HepG2 (cell line): ENCODE results near the gene FBXO4. TPM values are rescaled to one million over a fixed set of nuclear protein-coding genes. Genes with fewer than 3 reads are reported as not detected.

Experiments used
- ATF7 ChIP-seq, 2 experiments: fragments of 450-650 bp in 1 of 2; sonication (generic) in 1 of 2; formaldehyde crosslinking in 1 of 2; IDR thresholded peaks; 2 replicates each; pipeline versions ENCODE4 v1.4.0 to v1.6.1; 2016 to 2020; ENCODE audit warnings: antibody characterized with exemption in 1 of 2, mild to moderate bottlenecking in 1 of 2, missing genetic modification reagents in 1 of 2
- BCL6 ChIP-seq: IDR thresholded peaks from 2 replicates; pipeline ENCODE4 v1.6.1; 2016; ENCODE audit warnings: missing genetic modification reagents, missing compliant biosample characterization
- CENPT ChIP-seq: sonication (generic); formaldehyde crosslinking; IDR thresholded peaks from 2 replicates; pipeline ENCODE4 v1.8.0; 2022; ENCODE audit warnings: low read depth, mild to moderate bottlenecking, moderate library complexity, missing genetic modification reagents
- GTF3A ChIP-seq: sonication (generic); formaldehyde crosslinking; conservative IDR thresholded peaks from 2 replicates; pipeline ENCODE4 v1.4.0; 2020; ENCODE audit warnings: mild to moderate bottlenecking, missing genetic modification reagents
- HNRNPH1 ChIP-seq: fragments of 200-400 bp; formaldehyde crosslinking; optimal IDR thresholded peaks from 2 replicates; pipeline ENCODE3; 2017; ENCODE audit warnings: mild to moderate bottlenecking, low read depth, low read length
- RCOR2 ChIP-seq: IDR thresholded peaks from 2 replicates; pipeline ENCODE4 v1.6.1; 2016; ENCODE audit warnings: missing biosample characterization, missing genetic modification reagents
- SCMH1 ChIP-seq: sonication (generic); formaldehyde crosslinking; IDR thresholded peaks from 2 replicates; pipeline ENCODE4 v1.9.0; 2021; ENCODE audit warnings: missing genetic modification reagents, mild to moderate bottlenecking, borderline replicate concordance
- ZMYM4 ChIP-seq: sonication (generic); formaldehyde crosslinking; IDR thresholded peaks from 2 replicates; pipeline ENCODE4 v1.8.1; 2023; ENCODE audit warnings: mild to moderate bottlenecking, missing genetic modification reagents
- polyA plus RNA-seq, 8 experiments: library from polyadenylated mRNA; depleted of rRNA in 3 of 8; stranded (reverse) in 7 of 8; unstranded in 1 of 8; fragments of >200 nt; fragmentation: Illumina TruSeq in 4 of 8; extraction: Trizol in 4 of 8; gene quantifications; 2 replicates each; pipeline versions ENCODE4 v1.2.1 to v1.2.3, GENCODE V29; 2011 to 2016; ENCODE audit warnings: low read depth in 4 of 8, missing spikeins in 1 of 8, mixed read lengths in 1 of 8; ENCODE audit not compliant: insufficient read depth in 1 of 8
- total RNA-seq, 5 experiments: library from RNA; depleted of rRNA; stranded (reverse); fragments of >200 nt; fragmentation: Illumina TruSeq; extraction: Trizol; gene quantifications; 2 replicates each; pipeline ENCODE4 v1.2.3, GENCODE V29; 2016; ENCODE audit warnings: low read depth in 1 of 5
- TF ChIP-seq, protein P1 (sequence below): sonication (generic); formaldehyde crosslinking; IDR thresholded peaks from 2 replicates; pipeline ENCODE4 v1.4.0; 2020; ENCODE audit warnings: missing genetic modification reagents
- TF ChIP-seq, protein P2 (sequence below): sonication (generic); formaldehyde crosslinking; IDR thresholded peaks from 2 replicates; pipeline ENCODE4 v1.4.0; 2020; ENCODE audit warnings: missing genetic modification reagents, borderline replicate concordance
- TF ChIP-seq, protein P3 (sequence below): sonication (generic); formaldehyde crosslinking; IDR thresholded peaks from 2 replicates; pipeline ENCODE4; 2020; ENCODE audit warnings: missing genetic modification reagents, mild to moderate bottlenecking, borderline replicate concordance
- TF ChIP-seq, protein P4 (sequence below): sonication (generic); formaldehyde crosslinking; IDR thresholded peaks from 2 replicates; pipeline ENCODE4 v1.4.0; 2020; ENCODE audit warnings: missing genetic modification reagents, mild to moderate bottlenecking, borderline replicate concordance
- TF ChIP-seq, protein P5 (sequence below): sonication (generic); formaldehyde crosslinking; IDR thresholded peaks from 2 replicates; pipeline ENCODE4 v1.8.0; 2022; ENCODE audit warnings: low read depth, missing genetic modification reagents
- TF ChIP-seq, protein P6 (sequence below): sonication (generic); formaldehyde crosslinking; IDR thresholded peaks from 2 replicates; pipeline ENCODE4 v1.8.1; 2022; ENCODE audit warnings: mild to moderate bottlenecking, missing genetic modification reagents

The FBXO4 gene
- total and polyA plus RNA-seq, 2 of the 13 experiments (the other 11 are each of a cell fraction or from before 2014, with no cell fraction given) = 5.2 to 16.4 TPM

DNA sequence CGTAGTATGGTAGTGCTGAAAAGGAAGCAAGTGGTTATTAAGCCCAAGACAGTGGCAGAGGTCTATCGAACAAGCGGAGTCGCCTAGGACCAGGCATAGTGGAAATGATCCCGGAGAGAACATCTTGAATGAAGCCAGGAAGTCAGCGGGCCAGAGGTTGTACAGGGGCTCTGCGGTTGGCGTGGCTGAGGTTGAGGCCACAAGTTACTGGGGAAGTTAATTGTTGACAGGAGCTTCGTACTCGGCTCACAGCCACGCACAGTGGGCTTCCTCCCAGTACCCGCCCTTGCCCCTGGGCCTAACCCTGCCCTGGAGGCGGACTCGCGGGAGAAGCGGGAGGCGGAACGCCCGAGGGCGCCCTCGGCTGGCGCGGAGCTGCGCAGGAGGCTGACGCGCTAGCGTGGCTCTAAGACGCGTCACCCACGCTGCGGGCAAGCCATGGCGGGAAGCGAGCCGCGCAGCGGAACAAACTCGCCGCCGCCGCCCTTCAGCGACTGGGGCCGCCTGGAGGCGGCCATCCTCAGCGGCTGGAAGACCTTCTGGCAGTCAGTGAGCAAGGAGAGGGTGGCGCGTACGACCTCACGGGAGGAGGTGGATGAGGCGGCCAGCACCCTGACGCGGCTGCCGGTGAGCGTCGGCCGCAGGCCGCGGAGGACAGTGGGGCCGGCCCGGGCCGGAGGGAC is at the start of gene FBXO4 (continued):
- TF ChIP-seq RCOR2 (CRISPR knock-in tag) (no peak), HNRNPH1 (no peak), GTF3A (0 out of 2 replicates have a peak, but pooled peaks have one; percentile 54), BCL6 (CRISPR knock-in tag) (peak; percentile 56; the same call in 1 of the 2 replicates), CENPT (CRISPR knock-in tag) (no peak; the same call in 1 of the 2 replicates), ZMYM4 (peak; percentile 97), SCMH1 (no peak), ATF7 (IDR thresholded peaks at IDR 0.05) (no peak), ATF7 (CRISPR knock-in tag; IDR thresholded peaks at IDR 0.05) (no peak)
- TF ChIP-seq, protein P1, sequence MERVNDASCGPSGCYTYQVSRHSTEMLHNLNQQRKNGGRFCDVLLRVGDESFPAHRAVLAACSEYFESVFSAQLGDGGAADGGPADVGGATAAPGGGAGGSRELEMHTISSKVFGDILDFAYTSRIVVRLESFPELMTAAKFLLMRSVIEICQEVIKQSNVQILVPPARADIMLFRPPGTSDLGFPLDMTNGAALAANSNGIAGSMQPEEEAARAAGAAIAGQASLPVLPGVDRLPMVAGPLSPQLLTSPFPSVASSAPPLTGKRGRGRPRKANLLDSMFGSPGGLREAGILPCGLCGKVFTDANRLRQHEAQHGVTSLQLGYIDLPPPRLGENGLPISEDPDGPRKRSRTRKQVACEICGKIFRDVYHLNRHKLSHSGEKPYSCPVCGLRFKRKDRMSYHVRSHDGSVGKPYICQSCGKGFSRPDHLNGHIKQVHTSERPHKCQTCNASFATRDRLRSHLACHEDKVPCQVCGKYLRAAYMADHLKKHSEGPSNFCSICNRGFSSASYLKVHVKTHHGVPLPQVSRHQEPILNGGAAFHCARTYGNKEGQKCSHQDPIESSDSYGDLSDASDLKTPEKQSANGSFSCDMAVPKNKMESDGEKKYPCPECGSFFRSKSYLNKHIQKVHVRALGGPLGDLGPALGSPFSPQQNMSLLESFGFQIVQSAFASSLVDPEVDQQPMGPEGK = peak; percentile 52
- TF ChIP-seq, protein P2, sequence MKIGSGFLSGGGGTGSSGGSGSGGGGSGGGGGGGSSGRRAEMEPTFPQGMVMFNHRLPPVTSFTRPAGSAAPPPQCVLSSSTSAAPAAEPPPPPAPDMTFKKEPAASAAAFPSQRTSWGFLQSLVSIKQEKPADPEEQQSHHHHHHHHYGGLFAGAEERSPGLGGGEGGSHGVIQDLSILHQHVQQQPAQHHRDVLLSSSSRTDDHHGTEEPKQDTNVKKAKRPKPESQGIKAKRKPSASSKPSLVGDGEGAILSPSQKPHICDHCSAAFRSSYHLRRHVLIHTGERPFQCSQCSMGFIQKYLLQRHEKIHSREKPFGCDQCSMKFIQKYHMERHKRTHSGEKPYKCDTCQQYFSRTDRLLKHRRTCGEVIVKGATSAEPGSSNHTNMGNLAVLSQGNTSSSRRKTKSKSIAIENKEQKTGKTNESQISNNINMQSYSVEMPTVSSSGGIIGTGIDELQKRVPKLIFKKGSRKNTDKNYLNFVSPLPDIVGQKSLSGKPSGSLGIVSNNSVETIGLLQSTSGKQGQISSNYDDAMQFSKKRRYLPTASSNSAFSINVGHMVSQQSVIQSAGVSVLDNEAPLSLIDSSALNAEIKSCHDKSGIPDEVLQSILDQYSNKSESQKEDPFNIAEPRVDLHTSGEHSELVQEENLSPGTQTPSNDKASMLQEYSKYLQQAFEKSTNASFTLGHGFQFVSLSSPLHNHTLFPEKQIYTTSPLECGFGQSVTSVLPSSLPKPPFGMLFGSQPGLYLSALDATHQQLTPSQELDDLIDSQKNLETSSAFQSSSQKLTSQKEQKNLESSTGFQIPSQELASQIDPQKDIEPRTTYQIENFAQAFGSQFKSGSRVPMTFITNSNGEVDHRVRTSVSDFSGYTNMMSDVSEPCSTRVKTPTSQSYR (CRISPR knock-in tag) = peak; percentile 44; the same call in 1 of the 2 replicates
- TF ChIP-seq, protein P3, sequence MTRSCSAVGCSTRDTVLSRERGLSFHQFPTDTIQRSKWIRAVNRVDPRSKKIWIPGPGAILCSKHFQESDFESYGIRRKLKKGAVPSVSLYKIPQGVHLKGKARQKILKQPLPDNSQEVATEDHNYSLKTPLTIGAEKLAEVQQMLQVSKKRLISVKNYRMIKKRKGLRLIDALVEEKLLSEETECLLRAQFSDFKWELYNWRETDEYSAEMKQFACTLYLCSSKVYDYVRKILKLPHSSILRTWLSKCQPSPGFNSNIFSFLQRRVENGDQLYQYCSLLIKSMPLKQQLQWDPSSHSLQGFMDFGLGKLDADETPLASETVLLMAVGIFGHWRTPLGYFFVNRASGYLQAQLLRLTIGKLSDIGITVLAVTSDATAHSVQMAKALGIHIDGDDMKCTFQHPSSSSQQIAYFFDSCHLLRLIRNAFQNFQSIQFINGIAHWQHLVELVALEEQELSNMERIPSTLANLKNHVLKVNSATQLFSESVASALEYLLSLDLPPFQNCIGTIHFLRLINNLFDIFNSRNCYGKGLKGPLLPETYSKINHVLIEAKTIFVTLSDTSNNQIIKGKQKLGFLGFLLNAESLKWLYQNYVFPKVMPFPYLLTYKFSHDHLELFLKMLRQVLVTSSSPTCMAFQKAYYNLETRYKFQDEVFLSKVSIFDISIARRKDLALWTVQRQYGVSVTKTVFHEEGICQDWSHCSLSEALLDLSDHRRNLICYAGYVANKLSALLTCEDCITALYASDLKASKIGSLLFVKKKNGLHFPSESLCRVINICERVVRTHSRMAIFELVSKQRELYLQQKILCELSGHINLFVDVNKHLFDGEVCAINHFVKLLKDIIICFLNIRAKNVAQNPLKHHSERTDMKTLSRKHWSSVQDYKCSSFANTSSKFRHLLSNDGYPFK (CRISPR knock-in tag) = peak; percentile 51; the same call in 1 of the 2 replicates
- TF ChIP-seq, protein P4, sequence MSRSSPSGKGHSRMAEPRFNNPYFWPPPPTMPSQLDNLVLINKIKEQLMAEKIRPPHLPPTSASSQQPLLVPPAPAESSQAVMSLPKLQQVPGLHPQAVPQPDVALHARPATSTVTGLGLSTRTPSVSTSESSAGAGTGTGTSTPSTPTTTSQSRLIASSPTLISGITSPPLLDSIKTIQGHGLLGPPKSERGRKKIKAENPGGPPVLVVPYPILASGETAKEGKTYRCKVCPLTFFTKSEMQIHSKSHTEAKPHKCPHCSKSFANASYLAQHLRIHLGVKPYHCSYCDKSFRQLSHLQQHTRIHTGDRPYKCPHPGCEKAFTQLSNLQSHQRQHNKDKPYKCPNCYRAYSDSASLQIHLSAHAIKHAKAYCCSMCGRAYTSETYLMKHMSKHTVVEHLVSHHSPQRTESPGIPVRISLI (CRISPR knock-in tag) = peak; percentile 28; the same call in 1 of the 2 replicates
- TF ChIP-seq, protein P5, sequence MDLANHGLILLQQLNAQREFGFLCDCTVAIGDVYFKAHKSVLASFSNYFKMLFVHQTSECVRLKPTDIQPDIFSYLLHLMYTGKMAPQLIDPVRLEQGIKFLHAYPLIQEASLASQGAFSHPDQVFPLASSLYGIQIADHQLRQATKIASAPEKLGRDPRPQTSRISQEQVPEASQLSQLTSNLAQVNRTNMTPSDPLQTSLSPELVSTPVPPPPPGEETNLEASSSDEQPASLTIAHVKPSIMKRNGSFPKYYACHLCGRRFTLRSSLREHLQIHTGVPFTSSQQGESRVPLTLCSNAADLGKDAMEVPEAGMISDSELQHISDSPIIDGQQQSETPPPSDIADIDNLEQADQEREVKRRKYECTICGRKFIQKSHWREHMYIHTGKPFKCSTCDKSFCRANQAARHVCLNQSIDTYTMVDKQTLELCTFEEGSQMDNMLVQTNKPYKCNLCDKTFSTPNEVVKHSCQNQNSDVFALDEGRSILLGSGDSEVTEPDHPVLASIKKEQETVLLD (CRISPR knock-in tag) = no peak
- TF ChIP-seq, protein P6, sequence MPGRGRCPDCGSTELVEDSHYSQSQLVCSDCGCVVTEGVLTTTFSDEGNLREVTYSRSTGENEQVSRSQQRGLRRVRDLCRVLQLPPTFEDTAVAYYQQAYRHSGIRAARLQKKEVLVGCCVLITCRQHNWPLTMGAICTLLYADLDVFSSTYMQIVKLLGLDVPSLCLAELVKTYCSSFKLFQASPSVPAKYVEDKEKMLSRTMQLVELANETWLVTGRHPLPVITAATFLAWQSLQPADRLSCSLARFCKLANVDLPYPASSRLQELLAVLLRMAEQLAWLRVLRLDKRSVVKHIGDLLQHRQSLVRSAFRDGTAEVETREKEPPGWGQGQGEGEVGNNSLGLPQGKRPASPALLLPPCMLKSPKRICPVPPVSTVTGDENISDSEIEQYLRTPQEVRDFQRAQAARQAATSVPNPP (CRISPR knock-in tag) = 0 out of 2 replicates have a peak, but pooled peaks have one; percentile 74
